AG10803 (cell line): ENCODE data around the gene DOCK1.
A peak's percentile ranks its signal among the peaks of the same experiment; 100 is the strongest.

ENCODE experiments used
- DNase-seq: peaks from one replicate; pipeline ENCODE4 v3.0.0; 2010; ENCODE audit warnings: low read depth
- H3K4me3 ChIP-seq: 2 replicates; pipeline ENCODE4 v1.5.1; 2011; ENCODE audit warnings: mild to moderate bottlenecking, low read length, control low read depth
- TF ChIP-seq, protein P1 (sequence below): conservative IDR thresholded peaks from 2 replicates; pipeline ENCODE4 v1.5.1; 2011; ENCODE audit warnings: mild to moderate bottlenecking, low read length, control low read depth, inconsistent platforms

Gene DOCK1

GRCh38 chr10:127150136-127150535 lies 244.9 kb downstream of the DOCK1 start:
- TF ChIP-seq, protein P1, sequence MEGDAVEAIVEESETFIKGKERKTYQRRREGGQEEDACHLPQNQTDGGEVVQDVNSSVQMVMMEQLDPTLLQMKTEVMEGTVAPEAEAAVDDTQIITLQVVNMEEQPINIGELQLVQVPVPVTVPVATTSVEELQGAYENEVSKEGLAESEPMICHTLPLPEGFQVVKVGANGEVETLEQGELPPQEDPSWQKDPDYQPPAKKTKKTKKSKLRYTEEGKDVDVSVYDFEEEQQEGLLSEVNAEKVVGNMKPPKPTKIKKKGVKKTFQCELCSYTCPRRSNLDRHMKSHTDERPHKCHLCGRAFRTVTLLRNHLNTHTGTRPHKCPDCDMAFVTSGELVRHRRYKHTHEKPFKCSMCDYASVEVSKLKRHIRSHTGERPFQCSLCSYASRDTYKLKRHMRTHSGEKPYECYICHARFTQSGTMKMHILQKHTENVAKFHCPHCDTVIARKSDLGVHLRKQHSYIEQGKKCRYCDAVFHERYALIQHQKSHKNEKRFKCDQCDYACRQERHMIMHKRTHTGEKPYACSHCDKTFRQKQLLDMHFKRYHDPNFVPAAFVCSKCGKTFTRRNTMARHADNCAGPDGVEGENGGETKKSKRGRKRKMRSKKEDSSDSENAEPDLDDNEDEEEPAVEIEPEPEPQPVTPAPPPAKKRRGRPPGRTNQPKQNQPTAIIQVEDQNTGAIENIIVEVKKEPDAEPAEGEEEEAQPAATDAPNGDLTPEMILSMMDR = no peak
- H3K4me3 ChIP-seq = no peak overlapping the region
- peak; percentile 45 for DNase-seq

DNA sequence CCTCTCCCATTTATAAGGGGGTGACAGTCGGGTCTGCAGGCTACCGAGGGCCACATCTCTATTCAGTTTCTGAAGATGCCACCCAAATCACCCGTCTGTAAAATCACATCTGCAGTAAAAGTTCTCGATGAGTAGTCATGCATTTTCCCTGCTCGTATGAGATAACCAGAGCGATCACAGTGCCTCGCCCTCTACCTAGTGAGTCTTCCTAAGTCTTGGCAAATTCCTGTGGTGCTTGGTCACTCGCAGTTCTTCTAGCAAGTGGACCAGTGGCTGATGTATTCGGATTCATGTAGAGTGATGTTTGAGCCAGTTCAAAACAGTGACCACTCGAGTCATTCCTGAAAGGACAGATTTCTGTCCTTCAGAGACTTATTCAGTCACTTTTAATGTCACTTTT lies 246.3 kb downstream of the DOCK1 start:
- TF ChIP-seq, protein P1 = no peak
- no peak for DNase-seq
- H3K4me3 ChIP-seq = no peak overlapping the region

GRCh38 chr10:127151981-127152699 lies 246.9 kb downstream of the DOCK1 start:
- TF ChIP-seq, protein P1 = no peak
- H3K4me3 ChIP-seq = no peak overlapping the region
- no peak for DNase-seq

GRCh38 chr10:127153181-127153580 lies 248.0 kb downstream of the DOCK1 start:
- TF ChIP-seq, protein P1 = no peak
- DNase-seq = no peak
- no peak overlapping the region for H3K4me3 ChIP-seq

DNA sequence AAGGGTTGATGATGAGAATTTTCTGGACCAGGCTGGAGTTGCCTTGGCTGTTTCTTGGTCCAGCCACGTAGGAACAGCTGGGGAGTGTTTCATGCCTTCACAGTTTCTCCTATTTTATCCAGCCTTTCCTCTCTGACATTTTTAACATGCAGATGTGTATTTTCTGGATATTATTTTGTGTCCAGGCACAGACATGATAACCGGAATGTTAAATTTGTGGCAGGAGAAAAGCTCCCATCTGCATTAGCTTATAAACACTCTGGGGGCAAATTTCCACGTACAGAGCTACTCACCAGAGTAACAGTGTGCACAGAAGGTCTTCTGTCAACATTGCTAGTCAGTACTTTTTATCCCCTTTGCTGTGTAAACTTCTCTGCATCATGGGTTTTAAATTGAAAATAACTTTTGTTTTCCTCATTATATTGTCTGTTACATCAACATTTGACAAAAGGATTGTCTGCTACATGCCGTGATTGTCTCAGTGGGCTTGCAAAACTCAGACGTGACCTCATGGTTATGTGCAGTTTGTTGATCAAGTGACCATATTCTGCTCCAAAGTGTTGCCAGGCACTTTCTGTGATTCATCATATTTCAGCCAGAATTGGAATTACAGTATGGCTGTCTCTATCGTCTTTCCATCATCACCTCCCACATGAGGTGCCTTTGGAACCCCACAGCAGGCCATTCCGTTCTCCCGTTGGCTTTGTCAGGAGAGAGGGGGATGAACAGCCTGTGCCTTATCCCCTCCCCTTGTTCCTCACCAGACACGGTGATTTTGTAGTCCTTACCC lies 249.8 kb downstream of the DOCK1 start:
- H3K4me3 ChIP-seq = no peak overlapping the region
- peak; percentile 68 for DNase-seq
- TF ChIP-seq, protein P1 = no peak

DNA sequence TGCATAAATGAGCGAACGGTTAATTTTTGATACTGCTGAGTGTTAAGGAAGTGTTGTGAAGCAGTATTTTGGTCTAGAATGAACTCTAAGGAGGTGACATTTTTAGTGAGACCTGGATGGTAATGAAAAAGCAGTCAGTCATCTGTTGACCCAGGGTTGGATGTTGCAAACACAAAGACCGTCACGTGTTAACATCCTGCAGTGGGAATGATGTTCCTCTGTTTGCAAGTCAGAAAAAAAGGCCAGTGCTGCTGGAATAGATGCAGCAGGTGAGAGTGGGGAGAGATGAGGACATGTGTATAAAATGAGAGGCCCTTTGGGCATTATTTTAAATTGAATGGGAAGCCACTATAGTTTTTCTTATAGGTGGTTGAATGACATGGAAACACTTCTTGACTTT lies 251.9 kb downstream of the DOCK1 start:
- TF ChIP-seq, protein P1 = no peak
- no peak overlapping the region for H3K4me3 ChIP-seq
- DNase-seq = no peak
